Choroid plexus epithelial cell (primary cell): ENCODE results near the gene DOLPP1.
A peak's percentile ranks its signal among the peaks of the same experiment; 100 is the strongest.
"Not testable (repeated sequence)": the region's sequence is repeated elsewhere in the genome, so short reads cannot be mapped to it uniquely, and the experiment has no call there.

Experiments
- DNase-seq: peaks from one replicate; pipeline ENCODE4 v3.0.0-alpha.2; 2010; ENCODE audit warnings: low read depth
- H3K4me3 ChIP-seq: 2 replicates; pipeline ENCODE4 v1.5.1; 2011; ENCODE audit warnings: low read depth, mild to moderate bottlenecking, control low read depth, low read length, moderate library complexity
- CTCF ChIP-seq: conservative IDR thresholded peaks from 2 replicates; pipeline ENCODE4 v1.5.1; 2011; ENCODE audit warnings: low read depth, mild to moderate bottlenecking, control low read depth, inconsistent platforms, low read length, moderate library complexity

The DOLPP1 gene

GRCh38 chr9:129080601-129081387 is at the start of gene DOLPP1:
Gene DOLPP1 (plus strand): TSS chr9:129081111. CDS start chr9:129081132, 21 bp downstream.
- H3K4me3 ChIP-seq, result peak within 1 kb of the TSS; percentile 74
- no peak for TF ChIP-seq CTCF
- DNase-seq, result peak; percentile 100

GRCh38 chr9:129031514-129031913 is 49.4 kb upstream of the DOLPP1 start:
- DNase-seq, result no peak
- no peak overlapping the region for H3K4me3 ChIP-seq

GRCh38 chr9:129032541-129033159 is 48.3 kb upstream of the DOLPP1 start:
- no peak for DNase-seq
- TF ChIP-seq CTCF, result no peak
- H3K4me3 ChIP-seq, result no peak overlapping the region

More at GRCh38 chr9:129031514-129031913, 49.4 kb upstream of the DOLPP1 start:
- no peak for TF ChIP-seq CTCF

- no peak for DNase-seq
- H3K4me3 ChIP-seq, result no peak overlapping the region
- TF ChIP-seq CTCF, result no peak
These were observed 47.7 kb upstream of the DOLPP1 start for GRCh38 chr9:129033216-129033615.

GRCh38 chr9:129035838-129036237 is 45.1 kb upstream of the DOLPP1 start:
- not testable (repeated sequence) for DNase-seq
- H3K4me3 ChIP-seq, result peak overlapping the region; percentile 56

- H3K4me3 ChIP-seq, result peak within 1 kb of the TSS; percentile 98
- TF ChIP-seq CTCF, result no peak
- peak; percentile 99 for DNase-seq
These were observed 44.5 kb upstream of the DOLPP1 start, which contains the start of gene MIGA2 for GRCh38 chr9:129036241-129036922. Gene MIGA2 (plus strand): TSS chr9:129036626. CDS start chr9:129040595, 3,969 bp downstream.

- no peak for TF ChIP-seq CTCF
- no peak for DNase-seq
- peak overlapping the region; percentile 98 for H3K4me3 ChIP-seq
These were observed 43.8 kb upstream of the DOLPP1 start for GRCh38 chr9:129036923-129037766.
